Ishikawa (cell line): ENCODE measurements around the gene COPRS.

ENCODE experiments used
- CEBPB ChIP-seq: IDR thresholded peaks from 2 replicates; pipeline ENCODE4 v1.6.1; 2012
- CREB1 ChIP-seq: IDR thresholded peaks from 2 replicates; pipeline ENCODE4 v1.6.1; 2012; ENCODE audit warnings: low read depth
- EGR1 ChIP-seq: IDR thresholded peaks from 2 replicates; pipeline ENCODE4 v1.6.1; 2012
- EP300 ChIP-seq: IDR thresholded peaks from 2 replicates; pipeline ENCODE4 v1.6.1; 2012; ENCODE audit warnings: borderline replicate concordance
- FOXM1 ChIP-seq: IDR thresholded peaks from 2 replicates; pipeline ENCODE4 v1.6.1; 2012; ENCODE audit warnings: low read depth, borderline replicate concordance
- NFIC ChIP-seq: IDR thresholded peaks from 2 replicates; pipeline ENCODE4 v1.6.1; 2012
- RAD21 ChIP-seq: IDR thresholded peaks from 2 replicates; pipeline ENCODE4 v1.6.1; 2012; ENCODE audit warnings: low read depth
- REST ChIP-seq: IDR thresholded peaks from 2 replicates; pipeline ENCODE4 v1.6.1; 2012; ENCODE audit warnings: low read depth, mild to moderate bottlenecking
- TAF1 ChIP-seq: IDR thresholded peaks from 2 replicates; pipeline ENCODE4 v1.6.1; 2012; ENCODE audit warnings: low read depth, mild to moderate bottlenecking
- TCF12 ChIP-seq: IDR thresholded peaks from 2 replicates; pipeline ENCODE4 v1.6.1; 2012; ENCODE audit warnings: low read depth
- TEAD4 ChIP-seq: IDR thresholded peaks from 2 replicates; pipeline ENCODE4 v1.6.1; 2012
- YY1 ChIP-seq: IDR thresholded peaks from 2 replicates; pipeline ENCODE4 v1.6.1; 2012; ENCODE audit warnings: low read depth
- ZBTB7A ChIP-seq: IDR thresholded peaks from 2 replicates; pipeline ENCODE4 v1.6.1; 2012; ENCODE audit warnings: low read depth
- TF ChIP-seq, protein P1 (sequence below): IDR thresholded peaks from 2 replicates; pipeline ENCODE4 v1.6.1; 2012
- TF ChIP-seq, protein P2 (sequence below): IDR thresholded peaks from 2 replicates; pipeline ENCODE4 v1.6.1; 2012

Gene COPRS

DNA sequence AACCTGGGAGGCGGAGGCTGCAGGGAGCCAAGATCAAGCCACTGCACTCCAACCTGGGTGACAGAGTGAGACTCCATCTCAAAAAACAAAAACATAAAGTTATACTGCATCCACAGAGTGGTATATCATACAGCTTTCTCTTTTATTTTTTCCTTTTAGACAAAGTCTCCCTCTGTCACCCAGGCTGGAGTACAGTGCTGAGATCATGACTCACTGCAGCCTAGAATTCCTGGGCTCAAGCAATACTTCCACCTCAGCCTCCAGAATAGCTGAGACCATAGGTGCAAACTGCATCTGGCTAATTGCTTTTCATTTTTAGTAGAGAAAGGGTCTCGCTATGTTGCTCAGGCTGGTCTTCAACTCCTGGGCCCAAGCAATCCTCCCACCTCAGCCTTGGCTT lies 10.0 kb upstream of the COPRS start:
- no peak for TF ChIP-seq RAD21
- no peak for TF ChIP-seq TCF12
- TF ChIP-seq YY1 = no peak
- TF ChIP-seq NFIC = no peak
- TF ChIP-seq REST = no peak
- TF ChIP-seq, protein P1, sequence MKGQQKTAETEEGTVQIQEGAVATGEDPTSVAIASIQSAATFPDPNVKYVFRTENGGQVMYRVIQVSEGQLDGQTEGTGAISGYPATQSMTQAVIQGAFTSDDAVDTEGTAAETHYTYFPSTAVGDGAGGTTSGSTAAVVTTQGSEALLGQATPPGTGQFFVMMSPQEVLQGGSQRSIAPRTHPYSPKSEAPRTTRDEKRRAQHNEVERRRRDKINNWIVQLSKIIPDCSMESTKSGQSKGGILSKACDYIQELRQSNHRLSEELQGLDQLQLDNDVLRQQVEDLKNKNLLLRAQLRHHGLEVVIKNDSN = no peak
- no peak for TF ChIP-seq CREB1
- TF ChIP-seq TAF1 = no peak
- TF ChIP-seq EGR1 = no peak
- TF ChIP-seq CEBPB = no peak
- TF ChIP-seq, protein P2, sequence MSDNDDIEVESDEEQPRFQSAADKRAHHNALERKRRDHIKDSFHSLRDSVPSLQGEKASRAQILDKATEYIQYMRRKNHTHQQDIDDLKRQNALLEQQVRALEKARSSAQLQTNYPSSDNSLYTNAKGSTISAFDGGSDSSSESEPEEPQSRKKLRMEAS = no peak
- no peak for TF ChIP-seq EP300
- no peak for TF ChIP-seq TEAD4

DNA sequence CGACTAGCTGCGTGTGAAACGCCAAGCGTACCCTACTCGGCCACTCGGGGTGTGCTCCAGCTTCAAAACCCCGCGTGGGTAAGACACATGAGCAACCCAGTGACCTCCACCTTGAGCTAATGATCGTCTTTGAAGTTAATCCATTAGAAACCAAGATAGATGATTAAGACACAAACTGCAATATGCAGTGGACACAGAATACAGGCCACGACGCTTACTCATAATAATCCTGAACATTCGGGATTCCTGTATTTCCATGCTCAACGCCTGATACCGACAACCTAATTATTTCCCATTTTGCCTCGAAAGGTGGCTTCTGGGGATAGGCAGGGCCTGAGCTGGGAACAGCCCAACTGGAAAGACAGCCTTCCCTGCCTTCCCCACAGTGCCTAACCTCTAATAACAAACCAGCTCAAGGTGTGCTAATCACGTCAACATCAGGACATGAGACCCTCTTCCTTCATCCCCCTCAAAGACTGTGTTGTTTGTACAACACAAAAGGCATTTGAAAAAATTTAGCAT lies 504 bp upstream of the COPRS start:
- TF ChIP-seq, protein P2 = 0 out of 2 replicates have a peak, but pooled peaks have one; percentile 2
- no peak for TF ChIP-seq RAD21

DNA sequence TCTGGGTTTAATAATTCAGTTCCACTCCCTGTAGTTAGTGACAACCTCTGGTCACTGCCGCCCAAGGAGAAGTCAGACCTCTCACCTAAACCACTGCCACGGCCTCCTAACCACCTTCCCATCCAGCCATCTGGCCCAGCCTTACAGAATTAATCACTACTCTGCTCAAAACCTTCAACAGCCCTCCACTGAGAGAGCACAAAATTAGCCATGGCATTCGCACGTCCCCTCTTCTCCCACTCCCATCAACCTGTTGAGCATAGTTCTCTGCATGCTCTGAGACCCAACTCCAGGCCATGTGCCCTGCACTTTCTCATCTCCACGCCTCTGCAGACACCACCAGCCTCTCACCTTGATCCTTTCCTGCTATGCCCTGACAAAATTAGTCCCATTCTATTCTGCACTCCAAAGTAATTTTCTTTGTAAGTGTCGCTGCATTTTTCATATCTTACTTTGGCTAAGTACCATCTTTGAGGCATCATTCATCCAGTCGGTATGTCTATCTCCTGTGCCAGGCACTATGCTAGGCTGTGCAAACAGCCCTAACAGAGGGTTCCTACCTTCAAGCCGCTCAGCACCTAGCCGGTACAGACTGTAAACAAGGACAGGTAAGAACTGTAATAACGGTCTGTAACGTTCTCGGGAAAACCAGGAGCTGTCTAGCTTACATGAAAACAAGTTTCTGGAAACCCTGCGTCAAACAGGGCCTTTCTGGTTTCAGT lies 963 bp downstream of the COPRS start:
- TF ChIP-seq NFIC = no peak
- no peak for TF ChIP-seq EP300
- no peak for TF ChIP-seq CEBPB
- no peak for TF ChIP-seq REST
- TF ChIP-seq EGR1 = no peak

- no peak for TF ChIP-seq CREB1
- TF ChIP-seq EP300 = no peak
- no peak for TF ChIP-seq NFIC
- no peak for TF ChIP-seq FOXM1
- TF ChIP-seq CEBPB = no peak
Measured at GRCh38 chr17:31856750-31857149, 2.3 kb downstream of the COPRS start.

- no peak for TF ChIP-seq ZBTB7A
- no peak for TF ChIP-seq TEAD4
- TF ChIP-seq EP300 = no peak
- TF ChIP-seq, protein P1 = no peak
- TF ChIP-seq RAD21 = no peak
- no peak for TF ChIP-seq FOXM1
Measured at GRCh38 chr17:31854672-31855071, 4.4 kb downstream of the COPRS start.

- TF ChIP-seq FOXM1 (no peak), ZBTB7A (no peak), RAD21 (no peak), CEBPB (no peak), TEAD4 (no peak), CREB1 (no peak), REST (no peak), NFIC (no peak), TAF1 (no peak), YY1 (no peak), EP300 (no peak), EGR1 (no peak), TCF12 (no peak)
- TF ChIP-seq, protein P1 = no peak
- TF ChIP-seq, protein P2 = no peak
Measured at GRCh38 chr17:31853911-31854470, 5.1 kb downstream of the COPRS start.
